PFSK-1 (cell line): ENCODE results near the gene LAMB2.

ENCODE experiments used
- FOXP2 ChIP-seq: optimal IDR thresholded peaks from 2 replicates; pipeline ENCODE3; 2011; ENCODE audit warnings: borderline replicate concordance, control low read depth, inconsistent platforms; ENCODE audit not compliant: insufficient read depth; ENCODE audit errors: extremely low read length, extremely low read depth
- POLR2AphosphoS5 ChIP-seq: IDR thresholded peaks from 2 replicates; pipeline ENCODE4 v1.6.1; 2012; ENCODE audit warnings: low read depth, mild to moderate bottlenecking, control low read depth, low read length, moderate library complexity
- REST ChIP-seq, 2 experiments: IDR thresholded peaks; 2 replicates each; pipeline versions ENCODE4 v1.6.1 to v1.8.0; 2011 to 2012; ENCODE audit warnings: low read depth in 2 of 2, low read length in 2 of 2, control low read depth in 1 of 2, inconsistent platforms in 1 of 2, mild to moderate bottlenecking in 1 of 2, moderate library complexity in 1 of 2; ENCODE audit not compliant: insufficient read depth in 1 of 2
- SIN3A ChIP-seq: IDR thresholded peaks from 2 replicates; pipeline ENCODE4 v1.6.1; 2012; ENCODE audit warnings: mild to moderate bottlenecking, low read length, moderate library complexity, borderline replicate concordance; ENCODE audit not compliant: insufficient read depth
- TAF1 ChIP-seq: IDR thresholded peaks from 2 replicates; pipeline ENCODE4 v1.6.1; 2012; ENCODE audit warnings: low read length, control low read depth, borderline replicate concordance; ENCODE audit not compliant: insufficient read depth

Gene LAMB2

GRCh38 chr3:49175530-49175929 lies 42.7 kb upstream of the LAMB2 start:
- TF ChIP-seq POLR2AphosphoS5 (no peak), REST (IDR thresholded peaks at IDR 0.05; ENCODE audit: insufficient read depth in 1 of 2, low read depth in 2 of 2, low read length in 2 of 2) (no peak), SIN3A (no peak), TAF1 (no peak), FOXP2 (no peak)

- TF ChIP-seq TAF1 = no peak
- TF ChIP-seq REST (IDR thresholded peaks at IDR 0.05; ENCODE audit: insufficient read depth in 1 of 2, low read depth in 2 of 2, low read length in 2 of 2) = no peak
- TF ChIP-seq POLR2AphosphoS5 = no peak
- no peak for TF ChIP-seq SIN3A
- no peak for TF ChIP-seq FOXP2
Measured at GRCh38 chr3:49174397-49174985, 41.6 kb upstream of the LAMB2 start.

GRCh38 chr3:49173792-49174170 lies 40.9 kb upstream of the LAMB2 start:
- TF ChIP-seq SIN3A = no peak
- TF ChIP-seq POLR2AphosphoS5 = no peak
- no peak for TF ChIP-seq TAF1
- no peak for TF ChIP-seq REST (IDR thresholded peaks at IDR 0.05; ENCODE audit: insufficient read depth in 1 of 2, low read depth in 2 of 2, low read length in 2 of 2)
- no peak for TF ChIP-seq FOXP2

- no peak for TF ChIP-seq TAF1
- TF ChIP-seq FOXP2 = no peak
- TF ChIP-seq POLR2AphosphoS5 = no peak
- TF ChIP-seq SIN3A = no peak
- no peak for TF ChIP-seq REST (IDR thresholded peaks at IDR 0.05; ENCODE audit: insufficient read depth in 1 of 2, low read depth in 2 of 2, low read length in 2 of 2)
Measured at GRCh38 chr3:49173116-49173791, 40.4 kb upstream of the LAMB2 start.
